Adipocyte (in vitro differentiated cells): ENCODE data around the gene RGPD5.
"Not testable (repeated sequence)": the region's sequence is repeated elsewhere in the genome, so short reads cannot be mapped to it uniquely, and the experiment has no call there.

ENCODE experiments used
- DNase-seq: peaks from one replicate; pipeline ENCODE4 v3.0.0-alpha.2; 2015; ENCODE audit warnings: low read depth
- H3K27me3 ChIP-seq: replicated peaks from 2 replicates; pipeline ENCODE4 v1.7.0; 2013; ENCODE audit warnings: mild to moderate bottlenecking, low read length, moderate library complexity; ENCODE audit not compliant: control insufficient read depth, insufficient read depth
- H3K36me3 ChIP-seq: 2 replicates; pipeline ENCODE4 v1.7.0; 2013; ENCODE audit warnings: low read length, mild to moderate bottlenecking, moderate library complexity; ENCODE audit not compliant: control insufficient read depth, insufficient read depth, severe bottlenecking
- H3K4me1 ChIP-seq: 2 replicates; pipeline ENCODE4 v1.7.0; 2013; ENCODE audit warnings: mild to moderate bottlenecking, low read length, moderate library complexity; ENCODE audit not compliant: control insufficient read depth, insufficient read depth
- H3K4me3 ChIP-seq: 2 replicates; pipeline ENCODE4 v1.7.0; 2013; ENCODE audit warnings: mild to moderate bottlenecking, low read length, moderate library complexity
- H3K9ac ChIP-seq: 2 replicates; pipeline ENCODE4 v1.7.0; 2013; ENCODE audit warnings: mild to moderate bottlenecking, low read length, moderate library complexity
- H3K9me3 ChIP-seq: 2 replicates; pipeline ENCODE4 v1.7.0; 2013; ENCODE audit warnings: mild to moderate bottlenecking, low read length, moderate library complexity; ENCODE audit not compliant: control insufficient read depth

The RGPD5 gene

GRCh38 chr2:109782446-109782993 is 11.6 kb upstream of the RGPD5 start:
- H3K36me3 ChIP-seq, DNase-seq, H3K27me3 ChIP-seq, H3K9ac ChIP-seq, H3K4me3 ChIP-seq, H3K9me3 ChIP-seq, H3K4me1 ChIP-seq: not testable (repeated sequence)

DNA sequence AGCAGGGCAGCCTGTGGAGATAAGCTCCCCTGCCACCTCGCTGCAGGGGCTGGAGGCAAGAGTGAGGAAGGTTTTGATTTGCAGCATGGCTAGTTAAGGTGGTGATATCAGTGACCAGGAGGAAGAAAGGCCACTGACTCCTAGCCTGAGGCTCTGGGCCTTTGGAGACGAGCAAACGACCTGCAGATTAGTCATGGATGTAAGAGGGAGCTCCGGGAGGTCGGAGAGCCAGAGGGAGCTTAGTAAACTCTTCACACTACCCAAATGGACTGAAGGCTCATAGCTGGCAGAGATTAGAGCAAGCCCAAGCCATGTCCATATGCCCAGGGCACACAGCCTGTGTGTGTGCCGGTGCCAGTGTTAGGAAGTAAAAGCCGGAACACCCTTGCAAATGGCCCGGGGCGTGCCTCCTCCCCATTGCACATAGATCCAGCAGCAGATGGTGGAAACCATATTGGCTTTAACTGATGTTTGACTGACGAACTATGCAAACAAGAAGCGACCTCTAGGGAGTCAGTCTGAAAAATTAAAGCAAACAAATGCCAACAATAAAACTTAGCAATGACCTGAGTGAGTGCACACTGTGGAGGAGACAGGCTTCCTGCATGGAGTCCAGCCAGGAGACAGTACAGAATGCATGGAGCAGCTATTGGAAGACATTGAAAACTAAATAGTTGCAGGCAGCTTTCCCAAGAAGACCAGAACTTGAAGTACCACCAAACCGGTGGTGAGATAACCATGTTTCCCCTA is 2.4 kb upstream of the RGPD5 start:
- DNase-seq, H3K36me3 ChIP-seq, H3K27me3 ChIP-seq, H3K9me3 ChIP-seq, H3K4me1 ChIP-seq, H3K4me3 ChIP-seq, H3K9ac ChIP-seq: not testable (repeated sequence)

GRCh38 chr2:109792659-109793058 is 1.4 kb upstream of the RGPD5 start:
- H3K36me3 ChIP-seq, H3K9me3 ChIP-seq, H3K9ac ChIP-seq, H3K4me3 ChIP-seq, H3K4me1 ChIP-seq, H3K27me3 ChIP-seq, DNase-seq: not testable (repeated sequence)

GRCh38 chr2:109871129-109871751 is 77.1 kb downstream of the RGPD5 start:
- not testable (repeated sequence) for H3K4me1 ChIP-seq, DNase-seq, H3K9me3 ChIP-seq, H3K27me3 ChIP-seq, H3K4me3 ChIP-seq, H3K36me3 ChIP-seq, H3K9ac ChIP-seq

GRCh38 chr2:109876625-109877024 is 82.5 kb downstream of the RGPD5 start:
- H3K4me1 ChIP-seq, H3K9ac ChIP-seq, H3K36me3 ChIP-seq, H3K4me3 ChIP-seq, H3K9me3 ChIP-seq, H3K27me3 ChIP-seq, DNase-seq: not testable (repeated sequence)

GRCh38 chr2:109882112-109882511 is 88.0 kb downstream of the RGPD5 start:
- not testable (repeated sequence) for H3K9ac ChIP-seq, H3K36me3 ChIP-seq, H3K4me1 ChIP-seq, H3K4me3 ChIP-seq, H3K9me3 ChIP-seq, DNase-seq, H3K27me3 ChIP-seq

DNA sequence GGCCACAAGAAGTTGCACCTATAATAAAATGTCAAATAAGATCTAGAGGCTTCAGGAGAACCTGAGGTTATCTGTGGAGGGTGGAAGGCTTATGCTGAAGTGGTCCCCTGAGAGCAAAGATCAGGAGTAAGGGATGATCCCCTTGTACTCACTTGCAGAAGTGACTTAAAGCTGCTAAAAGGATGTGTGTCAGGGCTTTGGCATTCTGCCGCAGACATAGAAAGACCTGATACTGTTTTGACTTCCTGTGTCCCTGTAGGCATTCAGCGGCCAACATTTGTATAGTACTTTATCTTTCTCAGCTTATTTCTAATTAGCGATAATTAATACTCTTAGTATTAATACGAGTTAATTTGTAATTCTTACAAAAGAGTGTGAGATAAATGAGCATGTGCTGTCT is 94.3 kb downstream of the RGPD5 start:
- H3K9ac ChIP-seq, DNase-seq, H3K4me1 ChIP-seq, H3K27me3 ChIP-seq, H3K36me3 ChIP-seq, H3K9me3 ChIP-seq, H3K4me3 ChIP-seq: not testable (repeated sequence)

GRCh38 chr2:109889909-109890308 is 95.8 kb downstream of the RGPD5 start:
- H3K4me3 ChIP-seq, H3K27me3 ChIP-seq, H3K9me3 ChIP-seq, DNase-seq, H3K36me3 ChIP-seq, H3K4me1 ChIP-seq, H3K9ac ChIP-seq: not testable (repeated sequence)

- H3K4me3 ChIP-seq, H3K36me3 ChIP-seq, DNase-seq, H3K9me3 ChIP-seq, H3K4me1 ChIP-seq, H3K9ac ChIP-seq, H3K27me3 ChIP-seq: not testable (repeated sequence)
These were observed 96.9 kb downstream of the RGPD5 start for GRCh38 chr2:109891024-109891423.

- H3K4me1 ChIP-seq, H3K9ac ChIP-seq, H3K9me3 ChIP-seq, H3K27me3 ChIP-seq, H3K36me3 ChIP-seq, DNase-seq, H3K4me3 ChIP-seq: not testable (repeated sequence)
These were observed 99.6 kb downstream of the RGPD5 start for GRCh38 chr2:109893736-109894135.

GRCh38 chr2:109894141-109894540 is 100.0 kb downstream of the RGPD5 start:
- not testable (repeated sequence) for H3K9me3 ChIP-seq, H3K9ac ChIP-seq, H3K4me1 ChIP-seq, H3K4me3 ChIP-seq, H3K27me3 ChIP-seq, H3K36me3 ChIP-seq, DNase-seq
